DMS153 (cell line): ENCODE measurements around the gene DTNB.

Experiments used
- DNase-seq: peaks from one replicate; lab custom pipeline; 2025; lab: John Stamatoyannopoulos, UW

The DTNB gene

DNA sequence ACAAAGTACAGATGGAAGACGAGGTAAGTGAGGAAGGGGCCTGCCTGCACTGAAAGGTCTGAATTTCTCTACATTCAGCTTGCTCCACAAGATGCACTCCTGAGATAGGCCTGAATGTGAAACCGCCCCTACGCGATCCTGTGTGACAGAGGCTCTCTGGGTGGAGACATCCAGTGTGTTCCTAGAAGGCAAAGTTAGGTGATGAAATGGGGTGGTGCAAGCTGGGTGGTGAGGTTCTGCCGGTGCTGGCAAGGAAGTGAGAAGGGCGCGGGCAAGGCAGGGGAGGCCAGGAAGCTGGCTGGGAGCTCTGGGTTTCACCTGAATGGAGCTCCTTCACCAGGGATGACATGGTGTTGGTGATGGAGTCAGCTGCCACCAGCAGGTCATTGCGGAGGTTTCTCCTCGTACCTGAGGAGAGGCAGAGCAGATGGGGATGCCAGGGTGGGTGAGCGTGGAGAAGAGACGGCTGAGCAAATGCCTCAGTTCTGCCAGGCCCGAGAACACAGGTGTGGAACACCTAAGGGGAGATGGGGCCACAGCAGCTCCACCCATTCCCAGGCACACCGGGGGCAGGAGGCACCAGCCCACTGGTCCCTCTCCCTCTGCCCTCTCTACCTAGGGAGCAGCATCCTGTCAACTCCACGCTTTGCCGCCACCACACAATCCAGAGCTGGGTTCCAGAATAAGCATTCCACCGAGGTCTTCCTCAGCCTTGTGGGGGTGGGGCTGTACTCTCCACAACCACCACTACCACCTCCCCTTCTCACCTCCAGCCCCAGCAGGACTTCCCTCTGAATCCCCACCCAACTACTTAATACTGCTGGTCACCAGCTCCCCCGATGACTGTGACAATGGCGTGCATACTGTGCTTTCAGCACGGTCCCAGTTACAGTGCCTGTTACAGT lies 286.2 kb downstream of the DTNB start:
- no peak for DNase-seq

DNA sequence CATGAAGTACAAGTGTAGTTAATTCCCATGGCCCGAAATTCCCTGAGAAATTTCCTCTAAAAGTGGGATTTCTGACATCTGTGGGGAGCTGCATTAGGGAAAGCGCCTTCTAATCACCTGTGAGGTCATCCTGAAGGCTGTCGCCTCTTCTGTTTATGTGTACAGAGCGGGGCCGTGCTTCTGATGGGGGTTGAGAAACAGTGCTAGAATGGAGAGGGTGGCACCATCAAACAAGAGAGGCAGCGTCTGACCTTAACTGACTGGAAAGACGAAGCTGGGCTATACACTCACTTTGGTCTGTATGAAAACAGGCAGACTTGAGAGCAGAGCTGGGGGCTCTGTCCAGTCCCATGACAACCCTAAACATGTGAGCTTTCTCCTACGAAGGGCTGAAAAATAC lies 287.5 kb downstream of the DTNB start:
- DNase-seq: no peak

GRCh38 chr2:25383806-25384205 lies 289.6 kb downstream of the DTNB start:
- no peak for DNase-seq

DNA sequence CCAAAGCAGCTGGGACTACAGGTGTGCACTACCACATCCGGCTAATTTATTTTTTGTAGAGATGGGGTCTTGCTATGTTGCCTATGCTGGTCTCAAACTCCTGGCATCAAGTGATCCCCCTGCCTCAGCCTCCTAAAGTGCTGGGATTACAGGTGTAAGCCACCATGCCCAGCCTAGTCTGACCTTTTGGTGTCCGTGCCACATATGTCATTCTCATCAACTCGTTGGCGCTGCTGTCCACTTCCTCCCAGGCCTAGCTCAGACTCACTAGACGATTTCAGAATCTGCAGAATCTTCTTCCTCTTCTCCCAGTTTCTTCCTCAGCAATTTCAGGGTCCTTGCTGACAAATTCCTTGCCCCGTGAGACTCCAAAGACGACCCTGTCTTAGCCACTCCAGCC lies 291.9 kb downstream of the DTNB start:
- DNase-seq: no peak

DNA sequence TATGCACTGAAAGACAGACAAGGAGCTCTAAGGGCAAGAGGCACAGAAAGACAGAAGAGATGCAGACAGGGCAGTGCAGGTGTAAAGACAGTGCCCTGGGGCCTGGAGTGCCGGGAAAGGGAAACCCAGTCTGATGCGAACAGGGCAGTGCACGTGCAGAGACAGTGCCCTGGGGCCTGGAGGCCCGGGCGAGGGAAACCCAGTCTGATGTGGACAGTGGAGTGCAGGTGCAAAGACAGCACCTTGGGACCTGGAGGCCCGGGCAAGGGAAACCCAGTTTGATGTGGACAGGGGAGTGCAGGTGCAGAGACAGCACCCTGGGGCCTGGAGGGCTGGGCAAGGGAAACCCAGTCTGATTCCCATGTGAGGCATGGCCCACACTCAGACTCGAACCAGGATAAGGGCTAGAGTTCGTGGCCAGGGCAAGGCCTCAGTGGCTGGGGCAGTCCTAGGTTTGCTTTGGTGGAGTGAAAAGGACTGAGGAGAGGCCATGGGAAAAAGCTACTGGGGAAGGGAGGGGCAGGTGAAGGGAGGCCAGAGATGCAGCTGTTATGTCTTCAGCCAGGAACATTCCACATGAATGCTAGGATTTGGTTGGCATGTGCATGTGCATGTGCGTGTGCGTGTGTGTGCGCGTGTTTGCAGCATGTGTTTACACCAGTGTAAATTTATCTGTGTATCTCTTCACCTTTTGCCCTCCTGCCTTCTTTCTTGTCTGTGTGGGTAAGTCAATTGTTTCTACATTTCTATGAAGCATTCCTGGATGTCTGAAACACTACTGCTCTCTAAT lies 292.6 kb downstream of the DTNB start:
- no peak for DNase-seq

GRCh38 chr2:25380023-25380422 lies 293.4 kb downstream of the DTNB start:
- no peak for DNase-seq

DNA sequence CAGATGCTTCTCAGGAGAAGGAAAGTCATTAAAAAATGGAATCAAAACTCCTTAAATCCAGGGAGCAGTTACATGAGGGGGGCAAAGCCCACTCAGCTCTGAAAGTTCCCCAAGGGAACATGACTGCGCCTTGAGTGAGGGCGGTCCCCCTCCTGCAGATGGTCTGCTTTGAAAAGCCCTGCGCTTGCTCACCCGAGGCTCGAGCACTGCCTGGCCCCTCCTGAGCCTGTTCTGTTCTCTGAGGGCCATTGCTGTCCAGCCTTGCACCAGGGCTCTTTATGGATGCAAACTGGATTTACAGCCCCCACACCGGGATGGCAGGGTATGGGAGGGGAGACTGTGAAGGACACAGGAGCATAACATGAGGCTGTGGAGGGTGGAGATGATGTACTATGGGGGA lies 293.8 kb downstream of the DTNB start:
- DNase-seq: no peak

- DNase-seq: no peak
Observed at GRCh38 chr2:25378731-25379490, 294.5 kb downstream of the DTNB start.

GRCh38 chr2:25377822-25378421 lies 295.5 kb downstream of the DTNB start:
- DNase-seq: no peak

DNA sequence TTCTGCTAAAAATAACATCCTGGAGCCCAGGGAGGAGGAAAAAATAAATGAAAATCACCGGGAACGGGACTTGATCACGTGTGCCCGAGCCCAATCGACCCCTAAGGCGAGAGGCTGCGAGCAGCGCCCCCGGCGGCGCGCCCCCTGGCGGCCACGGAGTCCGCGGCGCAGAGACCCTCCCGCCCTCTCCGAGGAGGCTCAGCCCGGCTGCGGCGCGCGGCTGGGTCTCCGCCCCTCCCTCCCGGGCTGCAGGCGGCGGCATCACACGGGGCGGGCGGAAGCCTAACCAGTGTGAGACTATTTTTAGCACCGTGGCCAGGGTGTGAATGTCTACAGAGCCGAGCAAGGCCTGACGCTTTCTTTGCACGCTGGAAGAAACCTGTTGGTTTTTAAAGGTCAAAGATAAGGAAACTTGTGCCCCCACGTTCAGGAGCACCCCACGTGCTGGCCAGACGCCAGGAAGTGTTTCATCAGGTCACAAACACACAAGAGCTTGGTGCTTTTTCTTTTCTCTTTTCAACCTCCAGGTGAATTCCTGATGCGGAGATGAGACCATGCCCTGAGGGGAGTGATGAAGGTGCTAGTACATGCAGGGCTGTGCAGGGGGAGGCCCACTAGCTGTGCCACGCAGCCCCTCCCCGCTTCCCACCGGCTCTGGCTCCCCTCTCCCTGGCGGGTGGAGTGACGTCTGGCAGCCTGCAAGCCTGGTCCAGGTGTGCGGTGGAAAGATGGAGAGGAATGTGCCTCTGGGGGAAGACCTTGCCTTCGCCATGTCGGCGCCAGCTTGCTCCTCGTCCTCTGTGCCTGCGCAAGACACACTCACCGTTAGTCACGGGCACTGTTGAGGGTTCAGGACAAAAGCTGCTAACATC lies 296.4 kb downstream of the DTNB start:
- peak; percentile 79 for DNase-seq

DNA sequence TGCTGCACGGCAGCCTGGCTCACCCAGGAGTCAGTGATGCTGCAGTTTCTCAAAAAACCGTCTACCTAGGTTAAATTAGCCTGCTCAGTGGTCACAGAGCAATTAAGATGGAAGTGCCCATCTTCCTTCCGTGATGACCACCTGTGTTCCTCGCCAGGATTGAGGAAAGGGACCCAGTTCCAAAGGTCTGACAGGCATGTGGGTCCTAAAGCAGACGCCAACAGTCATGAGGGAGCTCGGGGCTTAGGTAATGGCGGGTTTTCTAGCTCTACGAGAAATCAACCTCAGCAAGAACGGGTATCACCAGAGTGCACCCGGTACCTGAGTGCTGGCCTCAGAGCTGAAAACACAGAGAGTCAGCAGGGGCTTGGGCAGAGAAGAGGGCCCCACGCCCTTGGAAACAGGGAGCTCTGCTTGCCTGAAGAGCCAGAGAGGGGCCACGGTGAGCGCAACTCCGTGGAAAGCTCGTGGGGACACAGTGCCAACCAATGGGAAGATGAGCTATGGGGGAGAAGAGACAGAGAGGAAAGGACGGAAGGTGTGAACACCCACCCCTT lies 297.3 kb downstream of the DTNB start:
- no peak for DNase-seq

DNA sequence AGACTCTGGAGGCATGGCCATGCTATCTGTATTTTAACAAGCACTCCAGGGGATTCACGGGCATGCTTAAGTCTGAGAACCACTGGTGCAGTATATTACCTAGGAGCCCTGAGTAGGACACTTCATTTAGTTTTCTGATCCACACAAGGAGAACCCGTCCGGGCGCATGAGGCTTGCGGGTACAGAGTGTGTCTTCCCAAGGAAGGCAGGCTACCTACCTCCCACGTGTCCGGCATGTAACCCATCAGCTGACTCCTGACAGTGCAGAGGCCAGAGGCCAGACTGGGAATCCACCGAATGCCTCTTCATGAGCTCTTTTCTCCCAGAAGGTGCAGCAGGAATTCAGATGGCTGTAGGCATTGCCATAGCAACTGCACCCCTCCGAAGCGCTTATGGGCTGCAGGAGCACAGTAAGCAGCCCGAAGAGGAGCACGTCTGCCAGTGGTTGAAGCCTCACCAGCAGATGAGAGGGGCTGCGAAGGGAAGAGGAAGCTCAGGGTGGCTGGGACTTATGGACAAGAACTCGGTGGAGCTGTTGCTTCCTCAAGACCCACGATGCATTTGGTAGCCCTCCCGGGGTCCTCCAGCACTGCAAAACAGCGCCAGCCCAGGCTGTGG lies 297.9 kb downstream of the DTNB start:
- no peak for DNase-seq

DNA sequence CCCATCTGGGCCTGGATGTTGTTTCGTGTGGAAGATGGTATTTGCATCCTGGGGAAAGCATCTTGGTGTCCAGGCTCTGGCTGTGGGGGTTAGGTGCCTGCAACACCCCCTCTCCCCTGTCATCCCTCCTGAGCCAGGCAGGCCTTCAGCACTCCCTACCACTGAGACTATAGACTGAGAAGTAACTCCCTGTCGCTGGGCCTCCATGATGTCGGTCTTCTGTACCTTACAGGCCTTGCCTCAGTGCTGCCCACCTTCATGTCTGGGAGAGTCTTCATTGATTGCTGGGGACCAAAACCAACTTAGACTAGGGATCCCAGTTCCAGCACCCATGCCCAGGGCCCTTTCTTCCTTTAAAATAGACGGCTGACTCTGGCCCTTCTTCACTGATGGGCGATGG lies 298.6 kb downstream of the DTNB start:
- DNase-seq: no peak

GRCh38 chr2:25374411-25374810 lies 299.0 kb downstream of the DTNB start:
- DNase-seq: no peak

DNA sequence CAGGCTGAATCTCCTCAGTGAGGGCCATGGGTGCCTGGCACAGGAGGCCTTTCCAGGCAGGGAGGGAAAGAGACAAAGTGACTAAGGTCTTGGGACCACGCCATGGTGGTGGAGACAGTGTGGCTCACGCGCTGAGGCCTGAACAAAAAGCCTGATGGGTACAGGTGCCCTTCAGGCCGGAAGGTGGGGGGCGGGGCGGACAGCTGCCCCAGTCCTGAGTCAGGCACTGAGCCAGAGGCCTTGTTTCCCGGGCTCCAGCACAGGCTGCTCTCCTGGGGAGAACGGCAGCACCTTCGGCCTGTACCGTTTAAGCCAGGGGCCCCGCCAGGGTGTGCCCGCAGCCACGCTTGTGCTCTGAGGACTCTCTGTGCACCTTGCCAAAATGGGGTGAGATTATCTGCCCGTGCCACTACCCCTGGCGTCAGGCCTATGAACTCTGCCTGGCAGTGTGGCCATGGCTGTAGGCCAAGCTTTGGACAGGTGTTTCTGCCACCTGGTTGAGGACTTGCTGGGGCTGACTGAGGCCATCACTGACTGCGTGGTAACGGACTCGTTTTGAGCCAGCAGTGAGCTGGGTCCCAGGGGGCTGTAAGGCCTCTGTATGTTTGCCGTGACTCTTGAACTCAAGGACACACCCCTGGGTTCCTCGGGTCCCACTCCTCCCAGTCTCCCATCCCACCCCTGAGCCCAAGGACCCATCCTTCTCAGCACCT lies 300.0 kb downstream of the DTNB start:
- peak; percentile 75 for DNase-seq

DNA sequence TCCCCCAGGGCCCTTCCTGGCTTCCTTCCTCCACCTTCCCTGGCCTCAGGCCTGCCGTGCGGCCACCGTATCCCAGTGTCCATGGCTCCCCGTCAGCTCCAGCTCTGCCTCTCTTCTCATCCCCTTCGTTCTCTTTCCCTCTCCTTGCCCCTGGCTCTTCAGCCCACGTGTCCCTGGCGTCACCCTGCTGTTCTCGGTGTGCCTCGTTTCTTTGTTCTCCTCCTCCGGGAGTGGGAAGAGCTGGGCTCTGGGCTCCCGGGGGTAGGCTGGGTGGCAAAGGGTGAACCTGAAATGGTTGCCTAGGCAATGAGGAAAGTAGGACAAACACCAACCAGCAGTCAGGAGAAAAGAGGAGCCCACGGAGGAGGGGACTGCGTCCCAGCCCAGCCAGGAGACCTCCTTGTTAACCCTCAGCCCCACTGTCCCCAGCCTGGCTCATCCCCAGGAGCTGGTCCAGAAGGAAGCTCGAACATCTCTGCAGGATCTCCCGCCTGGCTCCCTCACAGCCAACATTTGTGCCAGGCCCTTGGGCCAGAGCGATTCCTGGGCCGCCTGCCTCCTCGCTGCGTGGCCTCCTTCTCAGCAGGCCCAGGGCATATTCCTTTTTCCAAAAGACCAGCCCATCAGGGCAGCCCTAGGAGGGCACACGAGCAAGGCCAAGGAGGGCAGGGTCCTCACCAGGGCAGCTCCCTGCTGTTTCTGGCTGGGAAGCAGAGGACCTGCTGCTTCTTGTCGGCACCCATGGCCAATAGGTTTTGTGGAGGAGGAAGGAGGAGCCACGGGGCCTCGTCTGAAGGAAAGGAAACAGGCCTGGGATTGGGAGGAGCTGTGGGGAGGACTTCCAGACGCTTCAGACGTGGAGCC lies 300.7 kb downstream of the DTNB start:
- DNase-seq: no peak

DNA sequence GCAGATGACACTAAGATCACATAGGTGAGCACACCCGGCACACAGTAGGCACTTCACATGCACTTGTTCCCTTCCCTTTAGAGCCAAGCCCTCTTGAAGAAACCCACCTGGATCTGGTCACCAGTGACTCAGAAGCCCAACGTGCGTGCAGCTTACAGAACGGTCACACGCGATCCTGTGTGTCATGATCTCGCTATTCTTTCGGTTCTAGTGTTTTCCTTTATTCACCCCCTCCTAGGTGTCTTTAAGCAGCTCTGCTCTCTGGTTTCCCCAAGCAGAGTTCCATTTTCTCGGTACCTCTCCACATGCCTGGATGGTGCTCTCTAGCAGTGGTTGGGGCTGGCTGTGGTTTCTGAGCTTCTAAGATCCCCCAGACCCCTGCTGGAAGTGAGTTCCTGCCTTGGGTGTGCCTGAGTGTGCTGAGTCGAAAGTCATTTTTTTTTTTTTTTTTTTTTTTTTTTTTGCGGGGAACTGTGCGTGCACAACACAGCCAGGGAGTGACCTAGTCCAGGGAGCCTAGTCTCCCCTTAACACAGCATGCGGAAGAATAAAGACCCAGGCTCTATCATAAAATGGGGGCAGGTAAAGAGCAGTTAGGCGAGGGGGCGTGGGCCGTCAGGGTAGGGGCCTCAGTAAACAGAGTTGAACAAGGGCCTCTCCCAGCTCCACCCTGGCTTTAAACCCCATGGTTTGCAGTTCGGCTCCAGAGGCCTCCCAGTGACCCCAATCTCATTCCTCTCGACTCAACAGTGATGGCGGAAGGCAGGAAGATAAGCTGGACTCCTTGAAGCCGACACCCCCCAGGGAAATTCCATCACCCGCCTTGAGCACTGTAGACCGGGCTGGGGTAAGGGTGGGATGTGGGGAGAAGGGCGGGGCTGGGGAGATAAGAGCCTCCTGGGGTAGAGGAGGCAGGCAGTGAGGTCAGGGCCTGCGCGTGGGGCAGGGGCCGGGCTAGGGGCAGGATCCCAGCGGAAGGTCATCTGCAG lies 301.8 kb downstream of the DTNB start:
- no peak for DNase-seq
